SK-N-SH (cell line): ENCODE measurements around the gene RYR3.

Experiments used
- CTCF ChIP-seq: fragments of 200-600 bp; sonication (generic); IDR thresholded peaks from 2 replicates; pipeline ENCODE4 v1.6.1; 2017; ENCODE audit warnings: antibody characterized with exemption, mild to moderate bottlenecking, moderate library complexity
- EP300 ChIP-seq, 2 experiments: IDR thresholded peaks; 2 replicates each; pipeline versions ENCODE4 v1.4.0 to v1.6.1; 2012; ENCODE audit warnings: borderline replicate concordance in 1 of 2, low read depth in 1 of 2, low read length in 1 of 2
- EZH2phosphoT487 ChIP-seq: fragments of 200-600 bp; sonication (generic); IDR thresholded peaks from 2 replicates; pipeline ENCODE4 v1.6.1; 2017; ENCODE audit warnings: low read depth, mixed run types, mild to moderate bottlenecking, antibody characterized with exemption, moderate library complexity, borderline replicate concordance
- NFIC ChIP-seq: IDR thresholded peaks from 2 replicates; pipeline ENCODE4 v1.4.0; 2012; ENCODE audit warnings: borderline replicate concordance
- POLR2AphosphoS5 ChIP-seq: IDR thresholded peaks from 2 replicates; pipeline ENCODE4 v1.6.1; 2012; ENCODE audit warnings: low read depth, low read length

DNA sequence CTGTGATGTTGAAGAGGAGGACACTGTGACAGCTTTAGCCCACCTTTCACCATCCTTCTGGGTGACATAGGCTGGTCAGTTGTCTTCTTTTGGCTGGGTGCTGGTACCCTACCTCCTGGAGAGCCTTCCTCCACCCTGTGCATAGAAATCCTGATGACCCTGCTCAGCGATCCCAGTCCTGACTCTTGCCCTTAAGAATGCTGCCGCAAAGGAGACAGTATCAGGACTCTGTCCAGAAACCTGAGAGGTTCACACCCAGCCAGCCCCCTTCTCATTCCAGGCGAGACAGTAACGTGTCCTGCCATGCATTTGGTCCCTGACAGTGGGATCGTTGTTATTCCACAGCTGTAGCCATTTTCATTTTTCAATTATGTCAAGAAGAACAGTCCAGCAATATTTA is 344.7 kb downstream of the RYR3 start:
- TF ChIP-seq CTCF (no peak), POLR2AphosphoS5 (no peak), NFIC (no peak), EZH2phosphoT487 (no peak), EP300 (IDR thresholded peaks at IDR 0.05; ENCODE audit: borderline replicate concordance in 1 of 2, low read depth in 1 of 2, low read length in 1 of 2) (no peak)
